NB4 (cell line): ENCODE data around the gene CCDC88B.
"Not testable (repeated sequence)": the region's sequence is repeated elsewhere in the genome, so short reads cannot be mapped to it uniquely, and the experiment has no call there.

Source experiments
- DNase-seq: peaks from one replicate; pipeline ENCODE4 v3.0.0; 2010; ENCODE audit warnings: low read depth
- H3K4me3 ChIP-seq: one replicate; pipeline ENCODE4 v1.5.1; 2011; ENCODE audit warnings: mild to moderate bottlenecking, low read depth, low read length, moderate library complexity
- CTCF ChIP-seq: IDR thresholded peaks from one replicate; pipeline ENCODE4 v1.5.1; 2012; ENCODE audit warnings: low read depth, low read length
- MAX ChIP-seq: IDR thresholded peaks from 2 replicates; pipeline ENCODE4 v1.6.1; 2011; ENCODE audit warnings: low read depth, low read length
- MYC ChIP-seq: IDR thresholded peaks from 2 replicates; pipeline ENCODE4 v1.6.1; 2011; ENCODE audit warnings: low read depth, low read length
- POLR2A ChIP-seq: IDR thresholded peaks from 2 replicates; pipeline ENCODE4 v1.6.1; 2011; ENCODE audit warnings: mild to moderate bottlenecking; ENCODE audit not compliant: insufficient read length; ENCODE audit errors: extremely low read depth

The CCDC88B gene

GRCh38 chr11:64305075-64305690, 34.8 kb upstream of the CCDC88B start, which contains the start of gene ESRRA:
TSS of gene ESRRA (plus strand) at chr11:64305524. CDS start at chr11:64307180, 1,656 bp downstream.
- peak; percentile 100 for DNase-seq
- TF ChIP-seq MYC: no peak
- TF ChIP-seq POLR2A: peak; percentile 57
- TF ChIP-seq MAX: peak; percentile 59
- TF ChIP-seq CTCF: no peak
- H3K4me3 ChIP-seq: peak within 1 kb of the TSS; percentile 98

GRCh38 chr11:64305691-64306562, 34.1 kb upstream of the CCDC88B start:
- TF ChIP-seq CTCF (peak; percentile 40), MYC (peak; percentile 63; the same call in 1 of the 2 replicates), MAX (peak; percentile 87), POLR2A (peak; percentile 20)
- peak overlapping the region; percentile 98 for H3K4me3 ChIP-seq
- DNase-seq: peak; percentile 91

- no peak for DNase-seq
- TF ChIP-seq MAX (no peak), MYC (peak; percentile 1; the same call in 1 of the 2 replicates)
- H3K4me3 ChIP-seq: peak overlapping the region; percentile 98
These were observed 33.5 kb upstream of the CCDC88B start for GRCh38 chr11:64306563-64306875.

GRCh38 chr11:64306876-64307622, 33.0 kb upstream of the CCDC88B start:
- peak; percentile 54 for DNase-seq
- TF ChIP-seq MAX (no peak), CTCF (no peak), MYC (no peak), POLR2A (no peak)
- peak overlapping the region; percentile 98 for H3K4me3 ChIP-seq

- not testable (repeated sequence) for H3K4me3 ChIP-seq, DNase-seq
These were observed 32.2 kb upstream of the CCDC88B start for GRCh38 chr11:64307795-64308194.

GRCh38 chr11:64312947-64313346, 27.1 kb upstream of the CCDC88B start:
- no peak for DNase-seq
- H3K4me3 ChIP-seq: no peak overlapping the region
- TF ChIP-seq CTCF: no peak
- TF ChIP-seq MYC: no peak
- TF ChIP-seq POLR2A: no peak
- no peak for TF ChIP-seq MAX
